ENCODE measurements around the gene SPSB3.

Gene SPSB3

DNA sequence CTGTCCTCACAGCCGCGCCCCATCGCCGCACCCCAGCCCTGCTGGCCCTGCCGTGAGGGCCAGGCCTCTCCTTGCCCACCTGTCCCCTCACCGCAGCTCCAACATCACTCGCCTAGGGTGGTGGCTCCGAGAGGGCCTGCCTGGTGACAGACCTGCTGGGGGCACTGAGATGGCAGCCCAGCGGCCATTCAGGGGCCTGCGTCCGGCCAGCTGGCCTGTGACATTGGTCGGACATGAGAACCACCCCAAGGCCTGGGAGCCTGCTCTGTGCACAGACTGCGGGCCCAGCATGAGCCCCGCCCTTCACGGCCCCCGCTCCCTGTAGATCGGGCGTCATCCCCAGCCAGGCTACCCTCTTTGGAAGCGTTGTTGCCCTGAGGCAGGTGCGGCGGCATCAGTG lies 22.9 kb downstream of the SPSB3 start:
- TF ChIP-seq CSDC2 (CRISPR knock-in tag; IDR thresholded peaks at IDR 0.05) (no peak), ZFP3 (CRISPR knock-in tag; IDR thresholded peaks at IDR 0.05) (no peak), ARNTL (CRISPR knock-in tag; IDR thresholded peaks at IDR 0.05; ENCODE audit: borderline replicate concordance, low read depth) (no peak)
- TF ChIP-seq, protein P1, sequence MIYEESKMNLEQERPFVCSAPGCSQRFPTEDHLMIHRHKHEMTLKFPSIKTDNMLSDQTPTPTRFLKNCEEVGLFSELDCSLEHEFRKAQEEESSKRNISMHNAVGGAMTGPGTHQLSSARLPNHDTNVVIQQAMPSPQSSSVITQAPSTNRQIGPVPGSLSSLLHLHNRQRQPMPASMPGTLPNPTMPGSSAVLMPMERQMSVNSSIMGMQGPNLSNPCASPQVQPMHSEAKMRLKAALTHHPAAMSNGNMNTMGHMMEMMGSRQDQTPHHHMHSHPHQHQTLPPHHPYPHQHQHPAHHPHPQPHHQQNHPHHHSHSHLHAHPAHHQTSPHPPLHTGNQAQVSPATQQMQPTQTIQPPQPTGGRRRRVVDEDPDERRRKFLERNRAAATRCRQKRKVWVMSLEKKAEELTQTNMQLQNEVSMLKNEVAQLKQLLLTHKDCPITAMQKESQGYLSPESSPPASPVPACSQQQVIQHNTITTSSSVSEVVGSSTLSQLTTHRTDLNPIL (CRISPR knock-in tag; IDR thresholded peaks at IDR 0.05; ENCODE audit: low read depth), result no peak
- TF ChIP-seq, protein P2, sequence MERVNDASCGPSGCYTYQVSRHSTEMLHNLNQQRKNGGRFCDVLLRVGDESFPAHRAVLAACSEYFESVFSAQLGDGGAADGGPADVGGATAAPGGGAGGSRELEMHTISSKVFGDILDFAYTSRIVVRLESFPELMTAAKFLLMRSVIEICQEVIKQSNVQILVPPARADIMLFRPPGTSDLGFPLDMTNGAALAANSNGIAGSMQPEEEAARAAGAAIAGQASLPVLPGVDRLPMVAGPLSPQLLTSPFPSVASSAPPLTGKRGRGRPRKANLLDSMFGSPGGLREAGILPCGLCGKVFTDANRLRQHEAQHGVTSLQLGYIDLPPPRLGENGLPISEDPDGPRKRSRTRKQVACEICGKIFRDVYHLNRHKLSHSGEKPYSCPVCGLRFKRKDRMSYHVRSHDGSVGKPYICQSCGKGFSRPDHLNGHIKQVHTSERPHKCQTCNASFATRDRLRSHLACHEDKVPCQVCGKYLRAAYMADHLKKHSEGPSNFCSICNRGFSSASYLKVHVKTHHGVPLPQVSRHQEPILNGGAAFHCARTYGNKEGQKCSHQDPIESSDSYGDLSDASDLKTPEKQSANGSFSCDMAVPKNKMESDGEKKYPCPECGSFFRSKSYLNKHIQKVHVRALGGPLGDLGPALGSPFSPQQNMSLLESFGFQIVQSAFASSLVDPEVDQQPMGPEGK (CRISPR knock-in tag; IDR thresholded peaks at IDR 0.05; ENCODE audit: borderline replicate concordance), result no peak
- ATAC-seq, result no peak

DNA sequence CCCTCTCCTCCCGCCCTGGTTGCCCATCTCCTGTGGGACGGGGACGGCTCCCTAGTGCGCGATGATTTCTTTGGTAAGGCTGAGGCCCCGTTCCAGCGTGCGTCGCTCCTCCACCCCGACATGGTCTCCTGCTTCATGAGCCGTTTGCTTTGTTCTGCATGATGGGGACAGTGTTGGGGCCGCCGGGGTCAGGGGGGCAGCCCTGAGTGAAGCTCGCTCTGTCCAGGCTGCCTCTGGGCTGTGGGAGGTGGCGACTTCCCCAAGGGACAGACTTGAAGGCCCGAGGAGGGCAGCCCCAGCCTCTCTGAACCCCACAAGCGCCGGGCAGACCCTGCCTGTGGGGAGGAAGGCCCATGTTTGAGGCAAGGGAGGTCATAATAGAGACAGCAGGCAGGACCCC lies 23.4 kb downstream of the SPSB3 start:
- ATAC-seq, result no peak

DNA sequence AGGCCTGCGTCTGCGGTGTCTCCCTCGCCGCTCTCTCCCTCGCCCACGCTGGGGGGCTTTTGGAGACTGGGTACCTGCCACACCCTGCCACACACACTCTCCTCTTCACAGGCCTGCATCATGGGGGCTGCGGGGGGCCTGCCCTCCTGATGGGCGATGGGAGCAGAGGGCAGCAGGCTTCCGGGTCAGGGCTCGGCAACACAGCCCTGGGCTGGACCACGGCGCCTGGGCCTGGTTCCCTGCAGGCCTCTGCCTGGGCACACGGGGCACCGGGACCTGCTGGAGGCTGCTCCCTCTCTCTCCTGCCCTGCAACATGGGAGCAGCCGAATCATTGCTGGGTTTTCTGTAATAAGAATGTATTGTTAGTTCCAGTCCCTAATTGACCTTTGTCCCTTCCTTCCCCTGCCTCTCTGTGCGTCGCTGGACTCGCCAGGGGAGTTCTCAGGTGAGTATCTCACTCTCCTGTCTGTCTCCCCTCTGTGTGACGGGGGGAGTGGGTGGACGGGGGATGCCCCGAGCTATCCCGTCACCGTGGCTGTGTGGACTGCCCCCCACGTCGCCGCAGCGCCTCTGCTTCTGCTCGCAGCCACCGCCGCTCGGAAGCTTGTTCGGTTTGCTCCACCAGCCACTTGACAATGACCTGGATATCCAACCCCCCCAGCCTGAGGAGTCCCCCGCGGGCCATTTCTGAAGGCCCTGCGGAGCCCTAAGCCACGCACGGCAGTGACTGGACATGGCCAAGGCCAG lies 24.5 kb downstream of the SPSB3 start:
- ATAC-seq, result no peak
- TF ChIP-seq, protein P3, sequence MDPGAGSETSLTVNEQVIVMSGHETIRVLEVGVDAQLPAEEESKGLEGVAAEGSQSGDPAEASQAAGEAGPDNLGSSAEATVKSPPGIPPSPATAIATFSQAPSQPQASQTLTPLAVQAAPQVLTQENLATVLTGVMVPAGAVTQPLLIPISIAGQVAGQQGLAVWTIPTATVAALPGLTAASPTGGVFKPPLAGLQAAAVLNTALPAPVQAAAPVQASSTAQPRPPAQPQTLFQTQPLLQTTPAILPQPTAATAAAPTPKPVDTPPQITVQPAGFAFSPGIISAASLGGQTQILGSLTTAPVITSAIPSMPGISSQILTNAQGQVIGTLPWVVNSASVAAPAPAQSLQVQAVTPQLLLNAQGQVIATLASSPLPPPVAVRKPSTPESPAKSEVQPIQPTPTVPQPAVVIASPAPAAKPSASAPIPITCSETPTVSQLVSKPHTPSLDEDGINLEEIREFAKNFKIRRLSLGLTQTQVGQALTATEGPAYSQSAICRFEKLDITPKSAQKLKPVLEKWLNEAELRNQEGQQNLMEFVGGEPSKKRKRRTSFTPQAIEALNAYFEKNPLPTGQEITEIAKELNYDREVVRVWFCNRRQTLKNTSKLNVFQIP (CRISPR knock-in tag; IDR thresholded peaks at IDR 0.05; ENCODE audit: borderline replicate concordance, low read depth), result no peak
- TF ChIP-seq BACH2 (CRISPR knock-in tag; IDR thresholded peaks at IDR 0.05; ENCODE audit: borderline replicate concordance) (no peak), ZNF70 (CRISPR knock-in tag; IDR thresholded peaks at IDR 0.05) (no peak), ZFP3 (CRISPR knock-in tag; IDR thresholded peaks at IDR 0.05) (no peak)
- TF ChIP-seq, protein P2 (CRISPR knock-in tag; IDR thresholded peaks at IDR 0.05; ENCODE audit: borderline replicate concordance), result no peak

More for the DNA sequence above, 23.4 kb downstream of the SPSB3 start:
- TF ChIP-seq OSR1 (CRISPR knock-in tag; IDR thresholded peaks at IDR 0.05) (no peak), ARNTL (CRISPR knock-in tag; IDR thresholded peaks at IDR 0.05; ENCODE audit: borderline replicate concordance, low read depth) (no peak), ZFP30 (CRISPR knock-in tag; IDR thresholded peaks at IDR 0.05) (no peak), ZC3H10 (CRISPR knock-in tag; IDR thresholded peaks at IDR 0.05) (no peak), ZNF8 (CRISPR knock-in tag; IDR thresholded peaks at IDR 0.05) (no peak), RARB (CRISPR knock-in tag; IDR thresholded peaks at IDR 0.05) (no peak), ESRRG (CRISPR knock-in tag; IDR thresholded peaks at IDR 0.05) (no peak), BACH2 (CRISPR knock-in tag; IDR thresholded peaks at IDR 0.05; ENCODE audit: borderline replicate concordance) (no peak)
- TF ChIP-seq, protein P2 (CRISPR knock-in tag; IDR thresholded peaks at IDR 0.05; ENCODE audit: borderline replicate concordance), result no peak
- TF ChIP-seq, protein P4, sequence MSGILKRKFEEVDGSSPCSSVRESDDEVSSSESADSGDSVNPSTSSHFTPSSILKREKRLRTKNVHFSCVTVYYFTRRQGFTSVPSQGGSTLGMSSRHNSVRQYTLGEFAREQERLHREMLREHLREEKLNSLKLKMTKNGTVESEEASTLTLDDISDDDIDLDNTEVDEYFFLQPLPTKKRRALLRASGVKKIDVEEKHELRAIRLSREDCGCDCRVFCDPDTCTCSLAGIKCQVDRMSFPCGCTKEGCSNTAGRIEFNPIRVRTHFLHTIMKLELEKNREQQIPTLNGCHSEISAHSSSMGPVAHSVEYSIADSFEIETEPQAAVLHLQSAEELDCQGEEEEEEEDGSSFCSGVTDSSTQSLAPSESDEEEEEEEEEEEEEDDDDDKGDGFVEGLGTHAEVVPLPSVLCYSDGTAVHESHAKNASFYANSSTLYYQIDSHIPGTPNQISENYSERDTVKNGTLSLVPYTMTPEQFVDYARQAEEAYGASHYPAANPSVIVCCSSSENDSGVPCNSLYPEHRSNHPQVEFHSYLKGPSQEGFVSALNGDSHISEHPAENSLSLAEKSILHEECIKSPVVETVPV (CRISPR knock-in tag; IDR thresholded peaks at IDR 0.05), result no peak

DNA sequence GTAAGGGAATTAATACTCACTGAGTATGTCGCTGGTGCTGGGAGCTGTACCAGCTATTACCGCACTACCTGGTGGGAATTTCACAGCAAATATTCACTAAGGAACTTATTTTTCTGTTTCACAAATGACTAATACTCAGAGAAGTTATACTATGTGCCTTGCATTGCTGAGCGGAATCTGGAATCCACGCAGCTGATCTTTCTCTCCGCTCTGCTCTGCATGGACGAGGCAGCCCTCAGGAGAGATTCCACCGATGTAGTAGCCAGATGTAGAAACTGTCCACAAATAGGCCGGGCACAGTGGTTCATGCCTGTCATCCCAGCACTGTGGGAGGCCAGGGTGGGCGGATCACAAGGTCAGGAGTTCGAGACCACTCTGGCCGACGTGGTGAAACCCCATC lies 28.2 kb downstream of the SPSB3 start:
- no peak for ATAC-seq
- TF ChIP-seq, protein P5, sequence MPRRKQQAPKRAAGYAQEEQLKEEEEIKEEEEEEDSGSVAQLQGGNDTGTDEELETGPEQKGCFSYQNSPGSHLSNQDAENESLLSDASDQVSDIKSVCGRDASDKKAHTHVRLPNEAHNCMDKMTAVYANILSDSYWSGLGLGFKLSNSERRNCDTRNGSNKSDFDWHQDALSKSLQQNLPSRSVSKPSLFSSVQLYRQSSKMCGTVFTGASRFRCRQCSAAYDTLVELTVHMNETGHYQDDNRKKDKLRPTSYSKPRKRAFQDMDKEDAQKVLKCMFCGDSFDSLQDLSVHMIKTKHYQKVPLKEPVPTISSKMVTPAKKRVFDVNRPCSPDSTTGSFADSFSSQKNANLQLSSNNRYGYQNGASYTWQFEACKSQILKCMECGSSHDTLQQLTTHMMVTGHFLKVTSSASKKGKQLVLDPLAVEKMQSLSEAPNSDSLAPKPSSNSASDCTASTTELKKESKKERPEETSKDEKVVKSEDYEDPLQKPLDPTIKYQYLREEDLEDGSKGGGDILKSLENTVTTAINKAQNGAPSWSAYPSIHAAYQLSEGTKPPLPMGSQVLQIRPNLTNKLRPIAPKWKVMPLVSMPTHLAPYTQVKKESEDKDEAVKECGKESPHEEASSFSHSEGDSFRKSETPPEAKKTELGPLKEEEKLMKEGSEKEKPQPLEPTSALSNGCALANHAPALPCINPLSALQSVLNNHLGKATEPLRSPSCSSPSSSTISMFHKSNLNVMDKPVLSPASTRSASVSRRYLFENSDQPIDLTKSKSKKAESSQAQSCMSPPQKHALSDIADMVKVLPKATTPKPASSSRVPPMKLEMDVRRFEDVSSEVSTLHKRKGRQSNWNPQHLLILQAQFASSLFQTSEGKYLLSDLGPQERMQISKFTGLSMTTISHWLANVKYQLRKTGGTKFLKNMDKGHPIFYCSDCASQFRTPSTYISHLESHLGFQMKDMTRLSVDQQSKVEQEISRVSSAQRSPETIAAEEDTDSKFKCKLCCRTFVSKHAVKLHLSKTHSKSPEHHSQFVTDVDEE (CRISPR knock-in tag; IDR thresholded peaks at IDR 0.05), result no peak

All from SK-N-SH treated with all-trans-retinoic acid at 6 μM for 48 hours (cell line).